T-helper 1 cell (primary cell): ENCODE data around the gene MYO3A.

Experiments used
- DNase-seq, 5 donors: peaks; one replicate each; pipeline ENCODE4 v3.0.0-alpha.2; 2012 to 2020

The MYO3A gene

GRCh38 chr10:26216585-26217395 lies 282.8 kb downstream of the MYO3A start, which contains the start of gene GAD2:
GAD2 (plus strand) TSS chr10:26216774; CDS start chr10:26216810, 36 bp downstream.
- DNase-seq, result no peak

- DNase-seq, result no peak
These were observed 283.5 kb downstream of the MYO3A start for GRCh38 chr10:26217396-26218086.

- no peak for DNase-seq
These were observed 285.6 kb downstream of the MYO3A start for GRCh38 chr10:26219676-26220075.

GRCh38 chr10:26220901-26221300 lies 286.9 kb downstream of the MYO3A start:
- no peak for DNase-seq

- DNase-seq, result no peak
These were observed 287.5 kb downstream of the MYO3A start for GRCh38 chr10:26221541-26221940.

GRCh38 chr10:26222563-26222962 lies 288.5 kb downstream of the MYO3A start:
- no peak for DNase-seq

- DNase-seq, result no peak
These were observed 291.3 kb downstream of the MYO3A start for GRCh38 chr10:26225322-26225721.

- no peak for DNase-seq
These were observed 293.8 kb downstream of the MYO3A start for GRCh38 chr10:26227786-26228185.

GRCh38 chr10:26232174-26232573 lies 298.1 kb downstream of the MYO3A start:
- DNase-seq, result no peak

- DNase-seq, result no peak
These were observed 301.7 kb downstream of the MYO3A start for GRCh38 chr10:26235761-26236160.

- DNase-seq, result no peak
These were observed 304.3 kb downstream of the MYO3A start for GRCh38 chr10:26238378-26238777.

GRCh38 chr10:26242706-26243350 lies 308.8 kb downstream of the MYO3A start:
- no peak for DNase-seq

GRCh38 chr10:26243351-26243720 lies 309.3 kb downstream of the MYO3A start:
- DNase-seq, result no peak

- DNase-seq, result no peak
These were observed 315.7 kb downstream of the MYO3A start for GRCh38 chr10:26249681-26250080.

GRCh38 chr10:26251925-26252324 lies 317.9 kb downstream of the MYO3A start:
- no peak for DNase-seq

- DNase-seq, result no peak
These were observed 320.6 kb downstream of the MYO3A start for GRCh38 chr10:26254616-26255015.

GRCh38 chr10:26259341-26259740 lies 325.3 kb downstream of the MYO3A start:
- no peak for DNase-seq
